ENCODE measurements around the gene GOLGA7B. TPM values are rescaled to one million over a fixed set of nuclear protein-coding genes. Genes with fewer than 3 reads are reported as not detected.

GOLGA7B gene
- total RNA-seq (2022) (0.05 TPM in 1 of 2 replicates, not detected in the other), Bru-seq, nascent RNA (percentile 13 among the genes with signal in this experiment), BruChase-seq, experiment 1, labeled RNA remaining after a 6-hour chase (percentile 40 among the genes with signal in this experiment), BruChase-seq, experiment 2, labeled RNA remaining after a 2-hour chase (percentile 23 among the genes with signal in this experiment)
- long read RNA-seq = 0 reads

- ChIA-PET CTCF (interaction anchor here (0.6 to 0.8 kb wide), 4 partner anchors 10 to 414 kb away, joined by 3 read pairs; no protein-coding TSS in a partner anchor), POLR2A (interaction anchor here (0.6 to 1.5 kb wide), 2 partner anchors 10 kb away, joined by 3 to 4 read pairs; no protein-coding TSS in a partner anchor)
- Mint-ChIP-seq H3K9me3 (ENCODE audit: unreplicated experiment) (no peaks in the 10 kb centered on the region), H3K27me3 (ENCODE audit: insufficient read depth, unreplicated experiment) (peaks cover 41% of the 10 kb centered on the region), H3K27ac (ENCODE audit: low read depth, unreplicated experiment) (no peak within 1 kb of the TSS), H3K36me3 (ENCODE audit: insufficient read depth, unreplicated experiment) (no peaks in the 10 kb centered on the region), H3K4me1 (ENCODE audit: insufficient read depth, unreplicated experiment) (no peaks in the 10 kb centered on the region), H3K4me3 (ENCODE audit: unreplicated experiment) (peak within 1 kb of the TSS; percentile 55)
- BruUV-seq (replicated peaks) = no TSS peak
- no peak for TF ChIP-seq CTCF (IDR thresholded peaks at IDR 0.05; ENCODE audit: unreplicated experiment)
- intact Hi-C loops (cut with micrococcal nuclease) = no loop called here
- DNase-seq (ENCODE audit: unreplicated experiment) = peak; percentile 29
These were observed at the start of gene GOLGA7B for GRCh38 chr10:97849687-97850402. Gene GOLGA7B (plus strand): TSS chr10:97849843. CDS start chr10:97850304, 461 bp downstream.

- CTCF ChIA-PET = interaction anchor here (0.9 to 10.4 kb wide), 3 partner anchors 9 to 69 kb away, joined by 3 to 83 read pairs (median 5); no protein-coding TSS in a partner anchor
These were observed 49.2 kb upstream of the GOLGA7B start for GRCh38 chr10:97800474-97800873.

GRCh38 chr10:97801422-97801821 lies 48.2 kb upstream of the GOLGA7B start:
- CTCF ChIA-PET = interaction anchor here (0.6 to 10.4 kb wide), 4 partner anchors 9 to 1829 kb away, joined by 3 to 83 read pairs (median 4); no protein-coding TSS in a partner anchor
- Mint-ChIP-seq H3K36me3 (ENCODE audit: insufficient read depth, unreplicated experiment) (no peaks in the 10 kb centered on the region), H3K4me1 (ENCODE audit: insufficient read depth, unreplicated experiment) (no peaks in the 10 kb centered on the region), H3K27ac (ENCODE audit: low read depth, unreplicated experiment) (no peak overlapping the region), H3K27me3 (ENCODE audit: insufficient read depth, unreplicated experiment) (peaks cover 54% of the 10 kb centered on the region), H3K9me3 (ENCODE audit: unreplicated experiment) (peaks cover 8% of the 10 kb centered on the region), H3K4me3 (ENCODE audit: unreplicated experiment) (no peak overlapping the region)
- intact Hi-C loops (cut with micrococcal nuclease) = no loop called here
- TF ChIP-seq CTCF (IDR thresholded peaks at IDR 0.05; ENCODE audit: unreplicated experiment) = no peak
- BruUV-seq (replicated peaks) = no TSS peak
- POLR2A ChIA-PET = no interaction called here
- no peak for DNase-seq (ENCODE audit: unreplicated experiment)

More at GRCh38 chr10:97800474-97800873, 49.2 kb upstream of the GOLGA7B start:
- Mint-ChIP-seq H3K36me3 (ENCODE audit: insufficient read depth, unreplicated experiment) (no peaks in the 10 kb centered on the region), H3K4me3 (ENCODE audit: unreplicated experiment) (no peak overlapping the region), H3K27ac (ENCODE audit: low read depth, unreplicated experiment) (no peak overlapping the region), H3K27me3 (ENCODE audit: insufficient read depth, unreplicated experiment) (peaks cover 60% of the 10 kb centered on the region), H3K9me3 (ENCODE audit: unreplicated experiment) (peaks cover 8% of the 10 kb centered on the region), H3K4me1 (ENCODE audit: insufficient read depth, unreplicated experiment) (no peaks in the 10 kb centered on the region)
- no peak for DNase-seq (ENCODE audit: unreplicated experiment)
- BruUV-seq (replicated peaks) = no TSS peak
- intact Hi-C loops (cut with micrococcal nuclease) = no loop called here
- POLR2A ChIA-PET = no interaction called here
- no peak for TF ChIP-seq CTCF (IDR thresholded peaks at IDR 0.05; ENCODE audit: unreplicated experiment)

- Mint-ChIP-seq H3K27ac (ENCODE audit: low read depth, unreplicated experiment) (no peak overlapping the region), H3K36me3 (ENCODE audit: insufficient read depth, unreplicated experiment) (no peaks in the 10 kb centered on the region), H3K27me3 (ENCODE audit: insufficient read depth, unreplicated experiment) (peaks cover 15% of the 10 kb centered on the region), H3K4me1 (ENCODE audit: insufficient read depth, unreplicated experiment) (peaks cover 3% of the 10 kb centered on the region), H3K4me3 (ENCODE audit: unreplicated experiment) (no peak overlapping the region), H3K9me3 (ENCODE audit: unreplicated experiment) (no peaks in the 10 kb centered on the region)
- no peak for DNase-seq (ENCODE audit: unreplicated experiment)
- BruUV-seq (replicated peaks) = no TSS peak
- intact Hi-C loops (cut with micrococcal nuclease) = no loop called here
- TF ChIP-seq CTCF (IDR thresholded peaks at IDR 0.05; ENCODE audit: unreplicated experiment) = no peak
- ChIA-PET CTCF (interaction anchor here (0.6 to 10.4 kb wide), 2 partner anchors 11 to 13 kb away, joined by 3 to 83 read pairs; no protein-coding TSS in a partner anchor), POLR2A (no interaction called here)
These were observed 44.4 kb upstream of the GOLGA7B start for GRCh38 chr10:97805096-97805884.
